Fibroblast of skin of left biceps (primary cell): ENCODE measurements around the gene AADACL4.
A peak's percentile ranks its signal among the peaks of the same experiment; 100 is the strongest.
"Not testable (repeated sequence)": the region's sequence is repeated elsewhere in the genome, so short reads cannot be mapped to it uniquely, and the experiment has no call there.

Experiments used
- DNase-seq, 2 experiments: peaks; one replicate each; pipeline ENCODE4 v3.0.0-alpha.2; 2013; ENCODE audit warnings: low read depth in 2 of 2

Gene AADACL4

GRCh38 chr1:12709696-12710095, 65.8 kb downstream of the AADACL4 start:
- DNase-seq = no peak

GRCh38 chr1:12711536-12711935, 67.7 kb downstream of the AADACL4 start:
- peak in 1 of 2 experiments; percentile 49 for DNase-seq

- peak in 1 of 2 experiments; percentile 28 for DNase-seq
Observed at GRCh38 chr1:12712076-12712475, 68.2 kb downstream of the AADACL4 start.

- no peak for DNase-seq
Observed at GRCh38 chr1:12712929-12713328, 69.0 kb downstream of the AADACL4 start.

GRCh38 chr1:12713651-12714050, 69.8 kb downstream of the AADACL4 start:
- DNase-seq = not testable (repeated sequence)

- DNase-seq = no peak
Observed at GRCh38 chr1:12714710-12715475, 71.0 kb downstream of the AADACL4 start.

GRCh38 chr1:12715896-12716437, 72.1 kb downstream of the AADACL4 start, which contains the start of gene AADACL3:
TSS of gene AADACL3 (plus strand) at chr1:12716110. CDS start at chr1:12716177, 67 bp downstream.
- no peak for DNase-seq
